ENCODE results near the gene PRKCZ.

Gene PRKCZ

DNA sequence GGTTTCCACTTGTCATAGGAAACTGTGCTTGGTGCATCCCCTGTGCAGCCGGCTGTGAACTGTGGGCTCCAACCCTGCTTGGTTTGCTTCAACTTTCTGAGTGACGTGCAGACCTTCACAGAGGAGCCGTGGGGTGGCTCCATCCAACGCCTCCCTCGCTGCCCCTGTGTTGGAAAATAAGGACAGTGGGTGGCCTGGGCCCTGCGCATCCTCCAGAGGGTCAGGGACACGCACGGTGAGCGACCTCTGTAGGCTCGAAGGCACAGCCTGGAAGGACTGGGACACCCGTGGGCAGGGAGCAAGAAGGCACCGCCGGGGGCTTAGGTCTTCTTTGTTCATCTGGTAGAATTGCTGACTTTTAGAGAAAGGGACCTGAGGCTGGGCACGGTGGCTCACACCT is 150.9 kb downstream of the PRKCZ start:
- TF ChIP-seq POLR2AphosphoS5 (IDR thresholded peaks at IDR 0.05; ENCODE audit: low read depth, low read length) (no peak), FOXP2 (optimal IDR thresholded peaks at IDR 0.05; ENCODE audit: borderline replicate concordance, extremely low read depth, extremely low read length, insufficient read depth) (no peak), SIN3A (IDR thresholded peaks at IDR 0.05; ENCODE audit: borderline replicate concordance, insufficient read depth, low read length) (no peak), TAF1 (IDR thresholded peaks at IDR 0.05; ENCODE audit: borderline replicate concordance, insufficient read depth, low read length) (no peak)
- TF ChIP-seq, protein P1, sequence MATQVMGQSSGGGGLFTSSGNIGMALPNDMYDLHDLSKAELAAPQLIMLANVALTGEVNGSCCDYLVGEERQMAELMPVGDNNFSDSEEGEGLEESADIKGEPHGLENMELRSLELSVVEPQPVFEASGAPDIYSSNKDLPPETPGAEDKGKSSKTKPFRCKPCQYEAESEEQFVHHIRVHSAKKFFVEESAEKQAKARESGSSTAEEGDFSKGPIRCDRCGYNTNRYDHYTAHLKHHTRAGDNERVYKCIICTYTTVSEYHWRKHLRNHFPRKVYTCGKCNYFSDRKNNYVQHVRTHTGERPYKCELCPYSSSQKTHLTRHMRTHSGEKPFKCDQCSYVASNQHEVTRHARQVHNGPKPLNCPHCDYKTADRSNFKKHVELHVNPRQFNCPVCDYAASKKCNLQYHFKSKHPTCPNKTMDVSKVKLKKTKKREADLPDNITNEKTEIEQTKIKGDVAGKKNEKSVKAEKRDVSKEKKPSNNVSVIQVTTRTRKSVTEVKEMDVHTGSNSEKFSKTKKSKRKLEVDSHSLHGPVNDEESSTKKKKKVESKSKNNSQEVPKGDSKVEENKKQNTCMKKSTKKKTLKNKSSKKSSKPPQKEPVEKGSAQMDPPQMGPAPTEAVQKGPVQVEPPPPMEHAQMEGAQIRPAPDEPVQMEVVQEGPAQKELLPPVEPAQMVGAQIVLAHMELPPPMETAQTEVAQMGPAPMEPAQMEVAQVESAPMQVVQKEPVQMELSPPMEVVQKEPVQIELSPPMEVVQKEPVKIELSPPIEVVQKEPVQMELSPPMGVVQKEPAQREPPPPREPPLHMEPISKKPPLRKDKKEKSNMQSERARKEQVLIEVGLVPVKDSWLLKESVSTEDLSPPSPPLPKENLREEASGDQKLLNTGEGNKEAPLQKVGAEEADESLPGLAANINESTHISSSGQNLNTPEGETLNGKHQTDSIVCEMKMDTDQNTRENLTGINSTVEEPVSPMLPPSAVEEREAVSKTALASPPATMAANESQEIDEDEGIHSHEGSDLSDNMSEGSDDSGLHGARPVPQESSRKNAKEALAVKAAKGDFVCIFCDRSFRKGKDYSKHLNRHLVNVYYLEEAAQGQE (IDR thresholded peaks at IDR 0.05; ENCODE audit: insufficient read depth in 1 of 2, low read depth in 2 of 2, low read length in 2 of 2) = no peak

DNA sequence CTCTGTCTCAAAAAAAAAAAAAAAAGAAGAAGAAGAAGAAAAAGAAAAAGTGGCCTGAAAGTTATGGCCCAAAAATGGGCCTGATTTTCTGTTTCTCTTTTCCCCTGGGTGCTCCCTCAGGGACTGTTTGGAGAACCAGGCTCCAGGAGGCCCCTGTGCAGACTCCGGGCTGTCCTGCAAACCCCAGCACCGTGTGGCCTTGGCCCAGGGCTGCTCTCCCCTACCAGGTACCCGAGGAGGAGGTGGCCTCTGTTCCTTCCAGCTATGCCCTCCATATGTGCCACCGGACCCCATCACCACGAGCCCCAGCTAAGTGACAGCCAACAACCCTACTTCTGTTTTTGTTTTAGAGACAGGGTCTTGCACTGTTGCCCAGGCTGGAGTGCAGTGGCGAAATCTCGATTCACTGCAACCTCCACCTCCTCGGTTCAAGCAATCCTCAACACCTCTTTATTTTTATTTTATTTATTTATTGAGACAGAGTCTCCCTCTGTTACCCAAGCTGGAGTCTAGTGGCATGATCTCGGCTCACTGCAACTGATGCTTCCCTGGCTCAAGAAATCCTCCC is 151.9 kb downstream of the PRKCZ start:
- no peak for TF ChIP-seq POLR2AphosphoS5 (IDR thresholded peaks at IDR 0.05; ENCODE audit: low read depth, low read length)
- no peak for TF ChIP-seq SIN3A (IDR thresholded peaks at IDR 0.05; ENCODE audit: borderline replicate concordance, insufficient read depth, low read length)
- no peak for TF ChIP-seq TAF1 (IDR thresholded peaks at IDR 0.05; ENCODE audit: borderline replicate concordance, insufficient read depth, low read length)
- TF ChIP-seq, protein P1 (IDR thresholded peaks at IDR 0.05; ENCODE audit: insufficient read depth in 1 of 2, low read depth in 2 of 2, low read length in 2 of 2) = no peak
- no peak for TF ChIP-seq FOXP2 (optimal IDR thresholded peaks at IDR 0.05; ENCODE audit: borderline replicate concordance, extremely low read depth, extremely low read length, insufficient read depth)

DNA sequence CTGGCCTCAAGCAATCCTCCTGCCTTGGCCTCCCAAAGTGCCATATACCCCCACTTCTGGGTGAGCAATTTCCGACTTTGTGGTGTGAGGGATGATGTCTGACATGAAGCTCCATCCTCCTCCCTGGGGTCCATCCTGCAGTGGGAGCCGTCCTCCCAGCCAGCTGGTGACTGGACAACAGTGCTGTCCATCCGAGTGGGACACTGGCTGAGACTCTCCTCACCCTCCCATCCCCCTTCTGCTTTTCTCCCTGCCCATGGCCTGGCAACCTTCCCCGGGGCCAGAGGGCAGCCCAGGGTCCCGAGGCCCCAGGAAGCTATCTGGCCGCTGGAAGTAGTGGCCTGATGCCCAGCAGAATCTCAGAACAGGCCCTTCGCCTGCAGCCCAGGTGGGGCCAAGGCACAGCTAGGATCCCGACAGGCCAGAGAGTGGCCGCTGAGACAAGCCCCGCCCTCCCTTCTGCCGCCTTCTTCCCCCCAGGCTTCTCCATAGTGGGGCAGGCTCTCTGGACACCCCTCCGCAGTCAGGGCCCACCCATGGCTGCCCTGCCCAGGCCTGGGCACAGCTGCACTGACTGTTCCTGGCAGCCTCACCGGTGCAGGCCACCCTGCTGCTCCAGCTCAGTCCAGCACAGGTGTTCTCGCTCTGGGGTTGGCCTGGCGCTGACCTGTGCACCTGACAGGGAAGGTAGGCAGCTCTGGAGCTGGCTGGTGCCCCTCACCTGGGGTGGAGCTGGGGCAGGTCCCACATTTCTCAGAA is 152.8 kb downstream of the PRKCZ start:
- TF ChIP-seq, protein P1 (IDR thresholded peaks at IDR 0.05; ENCODE audit: insufficient read depth in 1 of 2, low read depth in 2 of 2, low read length in 2 of 2) = no peak
- TF ChIP-seq TAF1 (IDR thresholded peaks at IDR 0.05; ENCODE audit: borderline replicate concordance, insufficient read depth, low read length) (no peak), FOXP2 (optimal IDR thresholded peaks at IDR 0.05; ENCODE audit: borderline replicate concordance, extremely low read depth, extremely low read length, insufficient read depth) (no peak)

DNA sequence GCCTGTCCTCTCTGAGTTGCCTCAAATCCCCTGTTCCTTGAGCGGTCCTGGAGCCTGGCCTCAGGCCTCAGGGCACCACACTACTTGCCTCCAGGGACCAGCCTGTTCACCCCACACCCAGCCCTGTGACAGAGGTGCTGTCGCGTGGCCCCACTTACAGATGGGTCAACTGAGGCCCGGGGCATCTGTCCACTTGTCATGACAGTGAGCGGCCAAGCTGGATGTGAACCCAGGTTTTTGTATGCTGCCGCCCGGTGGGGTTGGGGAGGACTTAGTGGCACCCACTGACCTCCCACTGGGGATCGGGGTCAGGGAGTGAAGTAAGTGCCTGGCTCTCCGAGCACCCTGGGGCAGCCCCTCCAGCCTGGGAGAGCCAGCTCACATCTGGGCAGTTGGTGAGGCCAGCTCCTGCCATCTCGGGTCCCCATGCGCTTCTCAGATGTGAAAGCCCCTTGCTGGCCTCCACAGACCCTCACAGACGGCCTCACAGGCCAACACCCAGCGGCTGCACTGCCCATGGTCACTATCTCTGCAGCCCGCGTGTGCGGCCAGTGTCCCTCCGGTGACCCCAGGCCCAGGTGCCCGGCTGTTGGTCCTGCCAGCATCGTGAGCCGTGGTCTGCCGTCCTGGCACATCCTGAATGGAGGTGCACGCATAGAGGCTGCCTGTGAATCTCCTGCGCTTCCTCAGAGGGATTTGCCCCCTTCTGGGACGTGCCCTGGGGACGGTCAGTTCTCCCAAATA is 153.6 kb downstream of the PRKCZ start:
- TF ChIP-seq TAF1 (IDR thresholded peaks at IDR 0.05; ENCODE audit: borderline replicate concordance, insufficient read depth, low read length) = no peak
- TF ChIP-seq FOXP2 (optimal IDR thresholded peaks at IDR 0.05; ENCODE audit: borderline replicate concordance, extremely low read depth, extremely low read length, insufficient read depth) = no peak
- no peak for TF ChIP-seq POLR2AphosphoS5 (IDR thresholded peaks at IDR 0.05; ENCODE audit: low read depth, low read length)
- TF ChIP-seq SIN3A (IDR thresholded peaks at IDR 0.05; ENCODE audit: borderline replicate concordance, insufficient read depth, low read length) = no peak
- TF ChIP-seq, protein P1 (IDR thresholded peaks at IDR 0.05; ENCODE audit: insufficient read depth in 1 of 2, low read depth in 2 of 2, low read length in 2 of 2) = no peak

Measured in PFSK-1 (cell line).